ENCODE measurements around the gene RPA1. TPM values are rescaled to one million over a fixed set of nuclear protein-coding genes. Genes with fewer than 3 reads are reported as not detected.

RPA1 gene
- total and polyA plus RNA-seq, 4 donors = 9.2 to 29.5 (median 11.9) TPM

DNA sequence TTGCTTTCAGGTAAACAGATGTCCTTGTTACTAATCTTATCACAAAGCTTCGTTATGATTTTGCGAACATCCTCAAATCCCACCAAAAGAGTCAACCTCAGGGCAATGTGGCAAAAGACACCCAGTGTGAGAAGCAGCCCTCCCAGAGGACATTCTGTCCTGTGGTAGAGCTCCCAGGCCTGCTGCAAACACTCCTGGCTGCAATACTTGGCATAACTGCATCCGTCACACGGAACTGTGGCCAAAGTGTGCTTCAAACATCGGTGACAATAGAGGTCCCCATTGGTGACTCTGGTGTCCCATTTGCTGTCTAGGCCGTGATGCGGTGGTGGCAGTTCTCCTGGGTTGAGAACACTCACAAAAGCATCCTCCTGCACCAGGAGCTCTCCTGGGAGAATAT is 29.6 kb upstream of the RPA1 start (continued):
- TF ChIP-seq, protein P1, sequence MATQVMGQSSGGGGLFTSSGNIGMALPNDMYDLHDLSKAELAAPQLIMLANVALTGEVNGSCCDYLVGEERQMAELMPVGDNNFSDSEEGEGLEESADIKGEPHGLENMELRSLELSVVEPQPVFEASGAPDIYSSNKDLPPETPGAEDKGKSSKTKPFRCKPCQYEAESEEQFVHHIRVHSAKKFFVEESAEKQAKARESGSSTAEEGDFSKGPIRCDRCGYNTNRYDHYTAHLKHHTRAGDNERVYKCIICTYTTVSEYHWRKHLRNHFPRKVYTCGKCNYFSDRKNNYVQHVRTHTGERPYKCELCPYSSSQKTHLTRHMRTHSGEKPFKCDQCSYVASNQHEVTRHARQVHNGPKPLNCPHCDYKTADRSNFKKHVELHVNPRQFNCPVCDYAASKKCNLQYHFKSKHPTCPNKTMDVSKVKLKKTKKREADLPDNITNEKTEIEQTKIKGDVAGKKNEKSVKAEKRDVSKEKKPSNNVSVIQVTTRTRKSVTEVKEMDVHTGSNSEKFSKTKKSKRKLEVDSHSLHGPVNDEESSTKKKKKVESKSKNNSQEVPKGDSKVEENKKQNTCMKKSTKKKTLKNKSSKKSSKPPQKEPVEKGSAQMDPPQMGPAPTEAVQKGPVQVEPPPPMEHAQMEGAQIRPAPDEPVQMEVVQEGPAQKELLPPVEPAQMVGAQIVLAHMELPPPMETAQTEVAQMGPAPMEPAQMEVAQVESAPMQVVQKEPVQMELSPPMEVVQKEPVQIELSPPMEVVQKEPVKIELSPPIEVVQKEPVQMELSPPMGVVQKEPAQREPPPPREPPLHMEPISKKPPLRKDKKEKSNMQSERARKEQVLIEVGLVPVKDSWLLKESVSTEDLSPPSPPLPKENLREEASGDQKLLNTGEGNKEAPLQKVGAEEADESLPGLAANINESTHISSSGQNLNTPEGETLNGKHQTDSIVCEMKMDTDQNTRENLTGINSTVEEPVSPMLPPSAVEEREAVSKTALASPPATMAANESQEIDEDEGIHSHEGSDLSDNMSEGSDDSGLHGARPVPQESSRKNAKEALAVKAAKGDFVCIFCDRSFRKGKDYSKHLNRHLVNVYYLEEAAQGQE (IDR thresholded peaks at IDR 0.05) = no peak
- TF ChIP-seq EGR1 (IDR thresholded peaks at IDR 0.05; ENCODE audit: low read depth in 2 of 2) (no peak), JUND (IDR thresholded peaks at IDR 0.05) (no peak), YY1 (IDR thresholded peaks at IDR 0.05) (no peak), SP1 (IDR thresholded peaks at IDR 0.05) (no peak)
- TF ChIP-seq, protein P2, sequence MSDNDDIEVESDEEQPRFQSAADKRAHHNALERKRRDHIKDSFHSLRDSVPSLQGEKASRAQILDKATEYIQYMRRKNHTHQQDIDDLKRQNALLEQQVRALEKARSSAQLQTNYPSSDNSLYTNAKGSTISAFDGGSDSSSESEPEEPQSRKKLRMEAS (IDR thresholded peaks at IDR 0.05) = no peak
- TF ChIP-seq, protein P3, sequence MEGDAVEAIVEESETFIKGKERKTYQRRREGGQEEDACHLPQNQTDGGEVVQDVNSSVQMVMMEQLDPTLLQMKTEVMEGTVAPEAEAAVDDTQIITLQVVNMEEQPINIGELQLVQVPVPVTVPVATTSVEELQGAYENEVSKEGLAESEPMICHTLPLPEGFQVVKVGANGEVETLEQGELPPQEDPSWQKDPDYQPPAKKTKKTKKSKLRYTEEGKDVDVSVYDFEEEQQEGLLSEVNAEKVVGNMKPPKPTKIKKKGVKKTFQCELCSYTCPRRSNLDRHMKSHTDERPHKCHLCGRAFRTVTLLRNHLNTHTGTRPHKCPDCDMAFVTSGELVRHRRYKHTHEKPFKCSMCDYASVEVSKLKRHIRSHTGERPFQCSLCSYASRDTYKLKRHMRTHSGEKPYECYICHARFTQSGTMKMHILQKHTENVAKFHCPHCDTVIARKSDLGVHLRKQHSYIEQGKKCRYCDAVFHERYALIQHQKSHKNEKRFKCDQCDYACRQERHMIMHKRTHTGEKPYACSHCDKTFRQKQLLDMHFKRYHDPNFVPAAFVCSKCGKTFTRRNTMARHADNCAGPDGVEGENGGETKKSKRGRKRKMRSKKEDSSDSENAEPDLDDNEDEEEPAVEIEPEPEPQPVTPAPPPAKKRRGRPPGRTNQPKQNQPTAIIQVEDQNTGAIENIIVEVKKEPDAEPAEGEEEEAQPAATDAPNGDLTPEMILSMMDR (IDR thresholded peaks at IDR 0.05; ENCODE audit: low read depth, low read length, missing input control) = no peak

DNA sequence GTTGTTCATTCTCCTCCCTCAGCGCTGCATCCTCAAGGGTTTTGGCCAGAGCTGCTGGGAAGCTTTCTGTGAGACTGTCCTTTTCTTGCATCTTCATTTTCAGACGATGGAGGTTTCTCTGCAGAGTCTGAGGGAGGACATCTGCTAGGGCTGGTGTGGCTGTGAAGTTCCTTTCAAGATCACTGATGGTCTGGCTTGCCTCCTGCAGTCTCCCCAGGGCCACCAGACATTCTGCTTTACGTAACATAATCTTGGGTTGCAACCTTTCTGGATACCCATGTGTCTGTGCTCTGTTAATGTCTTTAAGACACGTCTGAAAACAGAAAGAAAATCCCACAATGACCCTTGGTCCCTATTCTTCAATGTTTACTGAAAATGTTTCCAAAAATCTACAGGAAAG is 29.1 kb upstream of the RPA1 start:
- DNase-seq (ENCODE audit: low spot score) = no peak

DNA sequence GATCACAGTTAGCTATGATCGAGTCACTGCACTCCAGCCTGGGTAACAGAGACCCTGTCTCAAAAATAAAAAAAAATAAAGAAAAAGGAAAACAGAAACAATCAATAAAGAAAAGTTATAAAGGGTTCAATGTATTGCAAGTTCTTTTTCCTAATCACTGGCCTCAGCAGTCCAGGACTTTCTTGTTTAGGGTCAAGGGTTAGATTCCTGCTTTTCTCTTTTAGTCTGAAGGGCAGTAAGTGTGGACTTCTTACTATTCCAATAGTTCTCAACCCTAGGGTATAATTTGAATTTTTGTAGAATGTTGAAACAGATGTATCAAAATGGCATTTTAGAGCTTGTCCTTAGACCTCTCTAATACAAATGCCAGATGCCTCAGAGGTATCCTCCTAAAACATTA is 27.4 kb upstream of the RPA1 start:
- no peak overlapping the region for H3K27ac ChIP-seq (ENCODE audit: low read depth in 1 of 2, low read length in 2 of 2)
- peaks cover 3 to 18% (median 7%) of the 10 kb centered on the region in 4 donors for H3K4me1 ChIP-seq (ENCODE audit: control insufficient read depth in 4 of 4, insufficient read depth in 4 of 4, low read length in 3 of 4)
- H3K9ac ChIP-seq (ENCODE audit: low read depth in 1 of 2, low read length in 2 of 2) = no peak overlapping the region
- H3K27me3 ChIP-seq (ENCODE audit: control insufficient read depth in 4 of 4, insufficient read depth in 4 of 4, low read length in 3 of 4) = no peaks in the 10 kb centered on the region
- H3K4me3 ChIP-seq (ENCODE audit: low read depth in 1 of 3, low read length in 3 of 3) = no peak overlapping the region
- no peak for DNase-seq (ENCODE audit: low spot score)
- WGBS = 97% methylated on average over 1 of the region's 1 CpG
- no peak for TF ChIP-seq SP1 (IDR thresholded peaks at IDR 0.05)
- no peak for TF ChIP-seq FOXA2 (IDR thresholded peaks at IDR 0.05)
- TF ChIP-seq HNF4A (conservative IDR thresholded peaks at IDR 0.05) = peak; percentile 49 to 67
- TF ChIP-seq, protein P3 (IDR thresholded peaks at IDR 0.05; ENCODE audit: low read depth, low read length, missing input control) = no peak
- no peak for TF ChIP-seq EGR1 (IDR thresholded peaks at IDR 0.05; ENCODE audit: low read depth in 2 of 2)
- H3K36me3 ChIP-seq (ENCODE audit: control insufficient read depth in 4 of 4, insufficient read depth in 3 of 4, low read depth in 1 of 4, low read length in 3 of 4) = peaks cover 5 to 12% (median 7%) of the 10 kb centered on the region in 4 donors
- no peaks in the 10 kb centered on the region for H3K9me3 ChIP-seq (ENCODE audit: control insufficient read depth in 4 of 4, low read length in 3 of 4)

More for the DNA sequence above, 29.1 kb upstream of the RPA1 start:
- Histone ChIP-seq H3K36me3 (ENCODE audit: control insufficient read depth in 4 of 4, insufficient read depth in 3 of 4, low read depth in 1 of 4, low read length in 3 of 4) (peaks cover 3 to 12% (median 7%) of the 10 kb centered on the region in 4 donors), H3K9me3 (ENCODE audit: control insufficient read depth in 4 of 4, low read length in 3 of 4) (no peaks in the 10 kb centered on the region), H3K4me1 (ENCODE audit: control insufficient read depth in 4 of 4, insufficient read depth in 4 of 4, low read length in 3 of 4) (peaks cover 3 to 18% (median 8%) of the 10 kb centered on the region in 4 donors), H3K4me3 (ENCODE audit: low read depth in 1 of 3, low read length in 3 of 3) (no peak overlapping the region), H3K27ac (ENCODE audit: low read depth in 1 of 2, low read length in 2 of 2) (no peak overlapping the region), H3K27me3 (ENCODE audit: control insufficient read depth in 4 of 4, insufficient read depth in 4 of 4, low read length in 3 of 4) (no peaks in the 10 kb centered on the region), H3K9ac (ENCODE audit: low read depth in 1 of 2, low read length in 2 of 2) (no peak overlapping the region)
- 89% methylated on average over 4 of the region's 4 CpGs for WGBS
- no peak for TF ChIP-seq RXRA (IDR thresholded peaks at IDR 0.05)
- TF ChIP-seq, protein P4, sequence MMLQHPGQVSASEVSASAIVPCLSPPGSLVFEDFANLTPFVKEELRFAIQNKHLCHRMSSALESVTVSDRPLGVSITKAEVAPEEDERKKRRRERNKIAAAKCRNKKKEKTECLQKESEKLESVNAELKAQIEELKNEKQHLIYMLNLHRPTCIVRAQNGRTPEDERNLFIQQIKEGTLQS (IDR thresholded peaks at IDR 0.05) = no peak
- no peak for TF ChIP-seq TAF1 (conservative IDR thresholded peaks at IDR 0.05)
- TF ChIP-seq FOXA1 (IDR thresholded peaks at IDR 0.05) = no peak
- TF ChIP-seq NR2F2 (IDR thresholded peaks at IDR 0.05) = peak; percentile 35
